Thyroid gland (tissue), 4 donors: ENCODE results near the gene RAB44. TPM values are rescaled to one million over a fixed set of nuclear protein-coding genes. Genes with fewer than 3 reads are reported as not detected.

ENCODE experiments used
- DNase-seq, 2 donors: peaks; one replicate each; pipeline ENCODE4 v3.0.0-alpha.2; 2019
- H3K27ac ChIP-seq, 3 donors: fragments of 200-600 bp; sonication (generic); 1 replicate in 2 of 3; 2 replicates in 1 of 3; pipeline ENCODE4 v1.5.1; 2016 to 2019; ENCODE audit warnings: mild to moderate bottlenecking in 1 of 3, moderate library complexity in 1 of 3
- H3K27me3 ChIP-seq: fragments of 200-600 bp; sonication (generic); one replicate; pipeline ENCODE4 v1.5.1; 2019
- H3K36me3 ChIP-seq, 2 donors: fragments of 200-600 bp; sonication (generic); one replicate each; pipeline ENCODE4 v1.5.1; 2016 to 2019
- H3K4me1 ChIP-seq, 2 donors: fragments of 200-600 bp; sonication (generic); one replicate each; pipeline ENCODE4 v1.5.1; 2017 to 2019
- H3K4me3 ChIP-seq, 3 donors: fragments of 200-600 bp; sonication (generic); replicated peaks in 1 of 3; 1 replicate in 2 of 3; 2 replicates in 1 of 3; pipeline ENCODE4 v1.5.1; 2016; ENCODE audit warnings: mild to moderate bottlenecking in 1 of 3
- H3K9me3 ChIP-seq: fragments of 200-600 bp; sonication (generic); one replicate; pipeline ENCODE4 v1.5.1; 2017
- POLR2A ChIP-seq, 2 donors: fragments of 450-650 bp; IDR thresholded peaks; one replicate each; pipeline ENCODE4 v1.6.1; 2017; ENCODE audit warnings: antibody characterized with exemption in 2 of 2, mild to moderate bottlenecking in 2 of 2, moderate library complexity in 1 of 2
- WGBS, 2 donors: methylation state at CpG; one replicate each; pipeline ENCODE4 v1.1.5; 2017; 5-methylcytosine and 5-hydroxymethylcytosine counted together
- intact Hi-C: fragments of 100-400 bp; cut with DNase I; formaldehyde crosslinking; loops from one replicate; pipeline ENCODE4 v1.15.1; 2023
- total RNA-seq, 4 donors: library from RNA; depleted of rRNA; stranded (reverse); fragments of >200 nt; gene quantifications; one replicate each; pipeline ENCODE4 v1.2.3, GENCODE V29; 2016
- TF ChIP-seq, protein P1 (sequence below), 6 experiments: fragments of 200-600 bp in 3 of 6; fragments of 450-650 bp in 3 of 6; sonication (generic) in 3 of 6; IDR thresholded peaks; one replicate each; pipeline ENCODE4 v1.5.1; 2016 to 2019; ENCODE audit warnings: antibody characterized with exemption in 6 of 6, mild to moderate bottlenecking in 2 of 6, inconsistent platforms in 1 of 6, moderate library complexity in 1 of 6

The RAB44 gene
- total RNA-seq, 4 donors from 2014 or later = 0.11 TPM; not detected in 3

DNA sequence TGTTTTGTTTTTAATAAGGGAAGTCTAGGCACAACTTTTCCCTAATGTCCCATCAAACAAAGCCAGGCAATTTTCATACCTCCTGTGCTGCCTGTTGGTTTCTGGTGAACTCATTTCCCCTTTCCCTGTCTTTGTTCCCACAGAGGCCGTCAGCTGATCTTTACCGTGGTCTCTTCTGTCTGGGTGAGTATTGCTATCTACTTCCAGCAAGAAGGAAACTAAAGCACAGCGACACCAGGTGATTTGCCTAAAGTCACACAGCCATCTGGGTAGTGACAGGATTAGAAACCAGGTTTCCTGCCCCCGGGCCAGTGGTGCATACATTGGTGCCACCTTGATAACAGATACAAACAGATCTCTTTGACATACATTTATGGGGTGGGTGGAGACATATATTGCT, 59.6 kb downstream of the RAB44 start:
- no peak overlapping the region for H3K4me3 ChIP-seq
- no peak for TF ChIP-seq POLR2A (IDR thresholded peaks at IDR 0.05)
- TF ChIP-seq, protein P1, sequence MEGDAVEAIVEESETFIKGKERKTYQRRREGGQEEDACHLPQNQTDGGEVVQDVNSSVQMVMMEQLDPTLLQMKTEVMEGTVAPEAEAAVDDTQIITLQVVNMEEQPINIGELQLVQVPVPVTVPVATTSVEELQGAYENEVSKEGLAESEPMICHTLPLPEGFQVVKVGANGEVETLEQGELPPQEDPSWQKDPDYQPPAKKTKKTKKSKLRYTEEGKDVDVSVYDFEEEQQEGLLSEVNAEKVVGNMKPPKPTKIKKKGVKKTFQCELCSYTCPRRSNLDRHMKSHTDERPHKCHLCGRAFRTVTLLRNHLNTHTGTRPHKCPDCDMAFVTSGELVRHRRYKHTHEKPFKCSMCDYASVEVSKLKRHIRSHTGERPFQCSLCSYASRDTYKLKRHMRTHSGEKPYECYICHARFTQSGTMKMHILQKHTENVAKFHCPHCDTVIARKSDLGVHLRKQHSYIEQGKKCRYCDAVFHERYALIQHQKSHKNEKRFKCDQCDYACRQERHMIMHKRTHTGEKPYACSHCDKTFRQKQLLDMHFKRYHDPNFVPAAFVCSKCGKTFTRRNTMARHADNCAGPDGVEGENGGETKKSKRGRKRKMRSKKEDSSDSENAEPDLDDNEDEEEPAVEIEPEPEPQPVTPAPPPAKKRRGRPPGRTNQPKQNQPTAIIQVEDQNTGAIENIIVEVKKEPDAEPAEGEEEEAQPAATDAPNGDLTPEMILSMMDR (IDR thresholded peaks at IDR 0.05) = no peak
- no peak overlapping the region for H3K27ac ChIP-seq
- no peaks in the 10 kb centered on the region for H3K27me3 ChIP-seq
- 67 to 83% methylated on average over 4 of the region's 4 CpGs for WGBS, 2 donors
- peaks cover 17 to 19% of the 10 kb centered on the region in 2 donors for H3K4me1 ChIP-seq
- DNase-seq = no peak
- no peaks in the 10 kb centered on the region for H3K36me3 ChIP-seq
- intact Hi-C loops = loop anchor here (5.0 to 10.0 kb wide), 3 partner anchors 35 to 332 kb away; no protein-coding TSS in a partner anchor
- no peaks in the 10 kb centered on the region for H3K9me3 ChIP-seq

DNA sequence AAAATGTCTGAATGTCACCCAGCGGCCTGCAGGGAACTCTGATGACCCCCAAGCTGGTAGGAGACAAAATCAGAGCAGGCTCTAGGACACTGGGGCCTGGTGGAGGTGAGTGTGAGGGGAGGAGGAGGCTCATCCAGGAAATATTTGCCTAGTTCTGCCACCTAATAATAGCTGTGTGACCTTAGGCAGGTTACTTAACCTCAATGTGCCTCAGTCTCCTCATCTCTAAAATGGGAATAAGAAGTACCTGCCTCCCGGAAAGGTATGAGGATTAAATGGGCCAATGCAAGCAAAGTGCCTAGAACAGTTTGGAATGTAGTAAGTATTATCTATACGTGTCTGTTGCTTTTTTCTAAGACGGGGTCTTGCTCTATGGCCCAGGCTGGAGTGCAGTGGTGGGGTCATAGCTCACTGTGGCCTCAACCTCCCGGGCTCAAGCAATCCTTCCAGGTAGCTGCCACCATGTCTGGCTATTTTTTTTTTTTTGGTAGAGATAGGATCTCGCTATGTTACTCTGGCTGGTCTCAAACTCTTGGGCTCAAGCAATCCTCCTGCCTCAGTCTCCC, 60.4 kb downstream of the RAB44 start:
- Histone ChIP-seq H3K4me3 (no peak overlapping the region), H3K4me1 (peaks cover 9 to 12% of the 10 kb centered on the region in 2 donors), H3K27ac (no peak overlapping the region), H3K9me3 (no peaks in the 10 kb centered on the region), H3K27me3 (no peaks in the 10 kb centered on the region), H3K36me3 (no peaks in the 10 kb centered on the region)
- DNase-seq = no peak
- intact Hi-C loops = loop anchor here (5.0 to 10.0 kb wide), 3 partner anchors 36 to 333 kb away; no protein-coding TSS in a partner anchor
- no peak for TF ChIP-seq POLR2A (IDR thresholded peaks at IDR 0.05)
- TF ChIP-seq, protein P1 (IDR thresholded peaks at IDR 0.05) = no peak
- 80 to 97% methylated on average over 6 of the region's 6 CpGs for WGBS, 2 donors

DNA sequence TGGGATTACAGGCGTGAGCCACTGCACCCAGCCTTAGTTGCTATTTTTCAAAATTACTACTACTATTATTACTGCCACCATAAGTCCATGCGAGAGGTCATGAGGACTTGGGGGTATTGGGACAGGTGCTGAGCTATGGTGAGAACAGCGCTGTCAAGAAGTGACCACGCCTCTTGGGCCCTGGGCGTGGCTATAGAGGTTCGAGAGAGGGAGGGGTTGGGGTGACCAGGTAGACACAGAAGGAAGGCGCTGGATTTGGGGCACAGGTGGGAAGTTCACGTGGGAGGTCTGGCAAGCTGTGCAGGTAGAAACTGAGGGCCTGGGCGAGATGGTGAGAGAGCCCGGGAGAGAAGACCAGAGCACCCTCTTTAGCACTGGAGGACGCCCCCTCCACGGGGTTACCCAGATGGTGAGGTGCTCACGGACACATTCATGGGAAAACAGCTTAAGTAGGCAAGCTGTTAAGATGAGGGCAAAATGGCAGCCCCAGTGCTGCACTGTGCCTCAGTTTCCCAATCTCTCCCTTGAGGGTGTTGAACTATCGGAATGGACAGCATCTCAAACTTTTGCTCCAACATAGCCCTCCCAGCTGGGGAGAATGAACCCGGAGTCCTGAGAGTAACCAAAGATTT, 61.0 kb downstream of the RAB44 start:
- Histone ChIP-seq H3K9me3 (no peaks in the 10 kb centered on the region), H3K4me3 (no peak overlapping the region), H3K36me3 (no peaks in the 10 kb centered on the region), H3K4me1 (peaks cover 3 to 6% of the 10 kb centered on the region in 2 donors), H3K27ac (no peak overlapping the region), H3K27me3 (no peaks in the 10 kb centered on the region)
- no peak for DNase-seq
- TF ChIP-seq, protein P1 (IDR thresholded peaks at IDR 0.05) = no peak
- no peak for TF ChIP-seq POLR2A (IDR thresholded peaks at IDR 0.05)
- intact Hi-C loops = loop anchor here (5.0 to 10.0 kb wide), 3 partner anchors 36 to 334 kb away; no protein-coding TSS in a partner anchor
- WGBS, 2 donors = 69 to 76% methylated on average over 15 of the region's 15 CpGs

DNA sequence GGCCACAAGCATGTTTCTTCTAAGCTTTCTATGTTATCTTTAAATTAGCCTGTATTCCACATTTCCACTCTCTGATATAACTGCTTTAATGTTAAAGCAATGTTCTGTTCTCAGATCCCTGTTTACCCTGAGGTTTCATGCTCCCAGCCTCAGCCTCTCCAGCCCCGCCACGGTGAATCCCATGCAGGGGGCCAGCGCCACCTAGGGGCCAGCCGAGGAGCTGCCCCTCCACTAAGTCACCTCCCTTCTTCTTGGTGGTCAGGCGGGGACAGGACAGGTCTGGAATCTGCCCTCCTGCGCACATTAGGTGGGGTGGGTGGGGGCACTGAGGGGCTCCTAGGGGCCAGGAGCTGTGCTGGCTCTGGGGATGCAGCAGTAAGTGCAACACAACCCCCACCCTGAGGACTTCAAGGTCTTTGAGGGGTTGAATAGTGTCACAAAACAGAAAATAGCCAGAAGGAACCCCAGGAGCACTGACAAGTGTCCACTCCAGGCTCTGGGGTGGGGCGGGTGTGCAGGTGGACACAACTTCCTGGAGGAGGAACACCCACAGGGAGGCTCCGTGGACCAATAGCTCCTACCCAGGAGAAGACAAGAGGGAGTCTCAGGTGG, 61.6 kb downstream of the RAB44 start:
- Histone ChIP-seq H3K4me3 (no peak overlapping the region), H3K27me3 (no peaks in the 10 kb centered on the region), H3K4me1 (peaks cover 0 to 3% of the 10 kb centered on the region in 2 donors), H3K9me3 (no peaks in the 10 kb centered on the region), H3K27ac (no peak overlapping the region), H3K36me3 (no peaks in the 10 kb centered on the region)
- peak; percentile 79 to 82 for DNase-seq
- TF ChIP-seq, protein P1 (IDR thresholded peaks at IDR 0.05) = peak; percentile 83 to 100 (median 96)
- TF ChIP-seq POLR2A (IDR thresholded peaks at IDR 0.05) = no peak
- WGBS, 2 donors = 13% methylated on average over 7 to 8 of the region's 8 CpGs
- intact Hi-C loops = loop anchor here (5.0 to 10.0 kb wide), 3 partner anchors 37 to 334 kb away; no protein-coding TSS in a partner anchor
